ENCODE results near the gene TAOK1.

Gene TAOK1

DNA sequence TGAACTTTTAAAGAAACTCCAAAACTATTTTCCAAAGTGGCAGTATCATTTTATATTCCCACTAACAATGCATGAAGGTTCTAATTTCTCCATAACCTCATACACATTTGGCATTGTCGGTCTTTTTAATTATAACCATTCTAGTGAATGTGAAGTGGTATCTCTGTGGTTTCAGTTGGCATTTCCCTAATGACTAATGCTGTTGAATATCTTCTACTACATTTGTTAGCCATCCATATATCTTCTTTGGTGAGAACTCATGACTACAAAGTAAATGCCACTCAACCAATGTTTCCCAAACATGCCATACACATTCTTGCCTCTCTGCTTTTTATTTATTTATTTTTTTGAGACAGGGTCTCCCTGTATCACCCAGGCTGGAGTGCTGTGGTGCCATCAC, 31.7 kb upstream of the TAOK1 start:
- no peak for DNase-seq (ENCODE audit: low spot score)
- in situ Hi-C loops (cut with MboI; ENCODE audit: low sequenced_read_pairs, unreplicated experiment): no loop called here
- no peak for TF ChIP-seq CTCF (IDR thresholded peaks at IDR 0.05; ENCODE audit: borderline replicate concordance, control extremely low read depth, extremely low read depth, insufficient read depth, missing control alignments)

- in situ Hi-C loops (cut with MboI; ENCODE audit: low sequenced_read_pairs, unreplicated experiment): loop anchor here (10.0 kb wide), 1 partner anchor 185 kb away; no protein-coding TSS in a partner anchor
- no peak for TF ChIP-seq CTCF (IDR thresholded peaks at IDR 0.05; ENCODE audit: borderline replicate concordance, control extremely low read depth, extremely low read depth, insufficient read depth, missing control alignments)
- no peak for DNase-seq (ENCODE audit: low spot score)
These were observed 30.4 kb upstream of the TAOK1 start for GRCh38 chr17:29359777-29360176.

GRCh38 chr17:29363716-29364115, 26.4 kb upstream of the TAOK1 start:
- in situ Hi-C loops (cut with MboI; ENCODE audit: low sequenced_read_pairs, unreplicated experiment): loop anchor here (10.0 kb wide), 1 partner anchor 181 kb away; no protein-coding TSS in a partner anchor
- no peak for DNase-seq (ENCODE audit: low spot score)
- no peak for TF ChIP-seq CTCF (IDR thresholded peaks at IDR 0.05; ENCODE audit: borderline replicate concordance, control extremely low read depth, extremely low read depth, insufficient read depth, missing control alignments)

- no peak for TF ChIP-seq CTCF (IDR thresholded peaks at IDR 0.05; ENCODE audit: borderline replicate concordance, control extremely low read depth, extremely low read depth, insufficient read depth, missing control alignments)
- in situ Hi-C loops (cut with MboI; ENCODE audit: low sequenced_read_pairs, unreplicated experiment): loop anchor here (10.0 kb wide), 1 partner anchor 180 kb away; no protein-coding TSS in a partner anchor
- no peak for DNase-seq (ENCODE audit: low spot score)
These were observed 25.5 kb upstream of the TAOK1 start for GRCh38 chr17:29364691-29365090.

GRCh38 chr17:29368161-29368560, 22.0 kb upstream of the TAOK1 start:
- no peak for DNase-seq (ENCODE audit: low spot score)
- in situ Hi-C loops (cut with MboI; ENCODE audit: low sequenced_read_pairs, unreplicated experiment): loop anchor here (10.0 kb wide), 1 partner anchor 177 kb away; no protein-coding TSS in a partner anchor
- TF ChIP-seq CTCF (IDR thresholded peaks at IDR 0.05; ENCODE audit: borderline replicate concordance, control extremely low read depth, extremely low read depth, insufficient read depth, missing control alignments): no peak

DNA sequence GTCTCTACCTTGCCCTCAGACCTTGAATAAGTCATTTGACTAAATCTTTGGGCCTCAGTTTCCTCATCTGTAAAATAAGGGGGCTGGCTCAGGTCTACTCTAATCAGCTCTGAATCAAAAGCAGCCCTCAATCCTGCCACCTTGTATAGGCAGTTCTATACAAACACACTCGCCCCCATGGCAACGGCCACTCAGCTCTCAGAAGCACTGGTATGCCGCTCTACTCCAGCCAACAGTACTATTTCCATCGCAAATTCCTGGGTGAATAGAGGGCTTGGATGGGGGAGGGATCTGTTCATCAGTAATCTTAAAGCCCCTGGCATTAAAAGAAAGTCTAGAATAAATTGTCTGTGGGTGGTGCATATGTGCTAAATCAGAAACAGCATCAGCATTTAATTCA, 21.2 kb upstream of the TAOK1 start:
- no peak for DNase-seq (ENCODE audit: low spot score)
- TF ChIP-seq CTCF (IDR thresholded peaks at IDR 0.05; ENCODE audit: borderline replicate concordance, control extremely low read depth, extremely low read depth, insufficient read depth, missing control alignments): no peak
- in situ Hi-C loops (cut with MboI; ENCODE audit: low sequenced_read_pairs, unreplicated experiment): loop anchor here (10.0 kb wide), 1 partner anchor 176 kb away; no protein-coding TSS in a partner anchor

All from GM13976 (cell line).